Type B pancreatic cell (in vitro differentiated cells): ENCODE data around the gene ALOX15B. TPM values are rescaled to one million over a fixed set of nuclear protein-coding genes. Genes with fewer than 3 reads are reported as not detected.

Experiments used
- DNase-seq: peaks from one replicate; pipeline ENCODE4 v3.0.0; 2021; ENCODE audit warnings: mixed read lengths; ENCODE audit not compliant: unreplicated experiment; ENCODE audit errors: extremely low spot score
- H3K27ac Mint-ChIP-seq: 2 replicates; pipeline ENCODE4 v1.8.0; 2021; ENCODE audit warnings: mild to moderate bottlenecking, mixed read lengths
- H3K27me3 Mint-ChIP-seq: 2 replicates; pipeline ENCODE4 v1.8.0; 2021; ENCODE audit warnings: mixed read lengths
- H3K36me3 Mint-ChIP-seq: 2 replicates; pipeline ENCODE4 v1.8.0; 2021; ENCODE audit warnings: mixed read lengths
- H3K4me1 Mint-ChIP-seq: one replicate; pipeline ENCODE4 v1.8.0; 2021; ENCODE audit warnings: mixed read lengths; ENCODE audit not compliant: unreplicated experiment
- H3K4me3 Mint-ChIP-seq: 2 replicates; pipeline ENCODE4 v1.8.0; 2021; ENCODE audit warnings: mild to moderate bottlenecking, mixed read lengths
- H3K9me3 Mint-ChIP-seq: 2 replicates; pipeline ENCODE4 v1.8.0; 2021; ENCODE audit warnings: mixed read lengths
- CTCF ChIP-seq: fragments of 200-600 bp; sonication (generic); conservative IDR thresholded peaks from 2 replicates; pipeline ENCODE4 v1.5.0; 2021; ENCODE audit warnings: antibody characterized with exemption, mild to moderate bottlenecking
- total RNA-seq: library from RNA; stranded (reverse); gene quantifications from 2 replicates; pipeline ENCODE4 v1.2.1, GENCODE V29; 2021; ENCODE audit warnings: low replicate concordance

Gene ALOX15B
- total RNA-seq, 1 donor from 2014 or later: not detected

DNA sequence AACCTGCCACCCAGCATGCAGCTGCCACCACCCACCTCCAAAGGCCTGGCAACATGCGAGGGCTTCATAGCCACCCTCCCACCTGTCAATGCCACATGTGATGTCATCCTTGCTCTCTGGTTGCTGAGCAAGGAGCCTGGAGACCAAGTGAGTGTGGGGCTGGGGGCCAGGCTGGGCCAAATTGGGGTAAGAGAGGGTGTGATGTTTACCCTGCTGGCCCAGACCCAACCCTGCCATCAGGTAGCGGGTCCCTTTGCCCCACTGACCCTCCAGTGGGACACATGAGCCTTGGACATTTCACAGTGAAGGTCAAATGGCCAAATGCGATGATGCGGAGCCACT lies 8.9 kb downstream of the ALOX15B start:
- no peak for TF ChIP-seq CTCF
- no peak overlapping the region for H3K4me3 Mint-ChIP-seq
- no peaks in the 10 kb centered on the region for H3K36me3 Mint-ChIP-seq
- no peak overlapping the region for H3K27ac Mint-ChIP-seq
- H3K27me3 Mint-ChIP-seq: peaks cover 50% of the 10 kb centered on the region
- H3K9me3 Mint-ChIP-seq: no peaks in the 10 kb centered on the region
- no peaks in the 10 kb centered on the region for H3K4me1 Mint-ChIP-seq
- DNase-seq: no peak

GRCh38 chr17:8048236-8048635 lies 9.4 kb downstream of the ALOX15B start:
- no peaks in the 10 kb centered on the region for H3K36me3 Mint-ChIP-seq
- no peak overlapping the region for H3K27ac Mint-ChIP-seq
- H3K4me3 Mint-ChIP-seq: no peak overlapping the region
- H3K9me3 Mint-ChIP-seq: no peaks in the 10 kb centered on the region
- peaks cover 46% of the 10 kb centered on the region for H3K27me3 Mint-ChIP-seq
- H3K4me1 Mint-ChIP-seq: no peaks in the 10 kb centered on the region
- no peak for DNase-seq
- TF ChIP-seq CTCF: no peak

GRCh38 chr17:8048736-8049135 lies 9.9 kb downstream of the ALOX15B start:
- H3K4me3 Mint-ChIP-seq: no peak overlapping the region
- H3K27me3 Mint-ChIP-seq: peaks cover 41% of the 10 kb centered on the region
- no peak for DNase-seq
- no peaks in the 10 kb centered on the region for H3K4me1 Mint-ChIP-seq
- no peaks in the 10 kb centered on the region for H3K36me3 Mint-ChIP-seq
- TF ChIP-seq CTCF: no peak
- no peak overlapping the region for H3K27ac Mint-ChIP-seq
- H3K9me3 Mint-ChIP-seq: no peaks in the 10 kb centered on the region

- no peak overlapping the region for H3K4me3 Mint-ChIP-seq
- TF ChIP-seq CTCF: no peak
- peaks cover 41% of the 10 kb centered on the region for H3K27me3 Mint-ChIP-seq
- H3K9me3 Mint-ChIP-seq: no peaks in the 10 kb centered on the region
- H3K4me1 Mint-ChIP-seq: peaks cover 5% of the 10 kb centered on the region
- no peak overlapping the region for H3K27ac Mint-ChIP-seq
- no peaks in the 10 kb centered on the region for H3K36me3 Mint-ChIP-seq
- no peak for DNase-seq
These were observed 13.0 kb downstream of the ALOX15B start for GRCh38 chr17:8051831-8052230.

GRCh38 chr17:8052256-8053252 lies 13.7 kb downstream of the ALOX15B start:
- no peak overlapping the region for H3K27ac Mint-ChIP-seq
- peaks cover 44% of the 10 kb centered on the region for H3K27me3 Mint-ChIP-seq
- H3K4me1 Mint-ChIP-seq: peaks cover 9% of the 10 kb centered on the region
- H3K36me3 Mint-ChIP-seq: no peaks in the 10 kb centered on the region
- H3K9me3 Mint-ChIP-seq: no peaks in the 10 kb centered on the region
- H3K4me3 Mint-ChIP-seq: no peak overlapping the region
- no peak for DNase-seq
- TF ChIP-seq CTCF: no peak
